Measurements from ENCODE around the gene ZNF236. TPM values are rescaled to one million over a fixed set of nuclear protein-coding genes. Genes with fewer than 3 reads are reported as not detected.

The ZNF236 gene
- total RNA-seq, 4 donors from 2014 or later: 10.1 to 15.8 (median 14.8) TPM

DNA sequence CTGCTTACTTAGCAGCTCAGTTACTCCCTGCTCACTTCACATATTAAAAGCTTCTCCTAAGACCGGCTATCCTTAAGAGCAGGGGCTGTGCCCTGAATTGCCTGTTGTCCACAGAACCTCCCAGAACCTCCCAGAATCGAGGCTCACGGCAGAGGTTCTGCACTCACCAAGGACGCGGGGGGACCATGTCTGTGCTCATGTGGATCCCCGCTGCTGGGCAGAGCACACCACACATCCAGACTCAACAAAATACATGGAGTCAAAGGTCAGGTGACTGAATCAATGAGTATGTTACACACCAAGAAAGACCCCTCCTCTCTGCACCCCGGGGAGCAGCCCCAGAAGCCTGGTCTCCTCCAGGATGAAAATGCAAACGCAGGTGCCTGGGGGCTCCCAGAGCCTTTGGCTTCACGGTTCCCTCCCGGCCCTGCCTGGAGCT is 161.3 kb downstream of the ZNF236 start:
- peaks cover 0 to 10% (median 8%) of the 10 kb centered on the region in 4 donors for H3K4me1 ChIP-seq
- no peaks in the 10 kb centered on the region for H3K27me3 ChIP-seq
- H3K27ac ChIP-seq (replicated peaks in 1 of 4): no peak overlapping the region
- peaks cover 0 to 11% (median 0%) of the 10 kb centered on the region in 4 donors for H3K36me3 ChIP-seq
- intact Hi-C loops (cut with DNase I): loop anchor here (2.0 kb wide), 1 partner anchor 181 kb away; no protein-coding TSS in a partner anchor
- no peak for DNase-seq (ENCODE audit: extremely low spot score)
- TF ChIP-seq POLR2A (IDR thresholded peaks at IDR 0.05; ENCODE audit: low read depth): no peak
- no peak for TF ChIP-seq CTCF (IDR thresholded peaks at IDR 0.05)
- no peak for TF ChIP-seq EP300 (IDR thresholded peaks at IDR 0.05)
- TF ChIP-seq POLR2AphosphoS5 (IDR thresholded peaks at IDR 0.05): no peak
- H3K4me3 ChIP-seq: no peak overlapping the region
- no peaks in the 10 kb centered on the region for H3K9me3 ChIP-seq
- WGBS: 65% methylated on average over 8 of the region's 10 CpGs

GRCh38 chr18:76984193-76985155 is 162.1 kb downstream of the ZNF236 start:
- Histone ChIP-seq H3K9me3 (no peaks in the 10 kb centered on the region), H3K27ac (replicated peaks in 1 of 4) (no peak overlapping the region), H3K4me1 (peaks cover 0 to 10% (median 8%) of the 10 kb centered on the region in 4 donors), H3K27me3 (no peaks in the 10 kb centered on the region), H3K36me3 (peaks cover 0 to 4% (median 0%) of the 10 kb centered on the region in 4 donors), H3K4me3 (no peak overlapping the region)
- DNase-seq (ENCODE audit: extremely low spot score): no peak
- TF ChIP-seq POLR2A (IDR thresholded peaks at IDR 0.05; ENCODE audit: low read depth) (no peak), CTCF (IDR thresholded peaks at IDR 0.05) (no peak), EP300 (IDR thresholded peaks at IDR 0.05) (no peak), POLR2AphosphoS5 (IDR thresholded peaks at IDR 0.05) (no peak)
- intact Hi-C loops (cut with DNase I): loop anchor here (2.0 kb wide), 1 partner anchor 182 kb away; no protein-coding TSS in a partner anchor
- 90% methylated on average over 29 of the region's 40 CpGs for WGBS

GRCh38 chr18:76985156-76985950 is 163.0 kb downstream of the ZNF236 start:
- H3K9me3 ChIP-seq: no peaks in the 10 kb centered on the region
- TF ChIP-seq EP300 (IDR thresholded peaks at IDR 0.05) (no peak), POLR2AphosphoS5 (IDR thresholded peaks at IDR 0.05) (no peak), POLR2A (IDR thresholded peaks at IDR 0.05; ENCODE audit: low read depth) (no peak), CTCF (IDR thresholded peaks at IDR 0.05) (no peak)
- 88% methylated on average over 14 of the region's 27 CpGs for WGBS
- peaks cover 0 to 10% (median 8%) of the 10 kb centered on the region in 4 donors for H3K4me1 ChIP-seq
- intact Hi-C loops (cut with DNase I): loop anchor here (2.0 kb wide), 1 partner anchor 183 kb away; no protein-coding TSS in a partner anchor
- H3K4me3 ChIP-seq: no peak overlapping the region
- H3K27me3 ChIP-seq: no peaks in the 10 kb centered on the region
- H3K36me3 ChIP-seq: no peaks in the 10 kb centered on the region
- no peak for DNase-seq (ENCODE audit: extremely low spot score)
- no peak overlapping the region for H3K27ac ChIP-seq (replicated peaks in 1 of 4)

- Histone ChIP-seq H3K27ac (replicated peaks in 1 of 4) (no peak overlapping the region), H3K4me3 (no peak overlapping the region), H3K27me3 (no peaks in the 10 kb centered on the region), H3K4me1 (peaks cover 0 to 10% (median 8%) of the 10 kb centered on the region in 4 donors), H3K9me3 (no peaks in the 10 kb centered on the region), H3K36me3 (no peaks in the 10 kb centered on the region)
- no peak for TF ChIP-seq POLR2AphosphoS5 (IDR thresholded peaks at IDR 0.05)
- TF ChIP-seq EP300 (IDR thresholded peaks at IDR 0.05): no peak
- TF ChIP-seq CTCF (IDR thresholded peaks at IDR 0.05): no peak
- no peak for TF ChIP-seq POLR2A (IDR thresholded peaks at IDR 0.05; ENCODE audit: low read depth)
- intact Hi-C loops (cut with DNase I): loop anchor here (2.0 kb wide), 1 partner anchor 183 kb away; no protein-coding TSS in a partner anchor
- no peak for DNase-seq (ENCODE audit: extremely low spot score)
- WGBS: 95% methylated on average over 8 of the region's 9 CpGs
Observed at GRCh38 chr18:76985951-76986236, 163.5 kb downstream of the ZNF236 start.
